Testis (tissue), 2 donors: ENCODE data around the gene CRNKL1.

Experiments used
- POLR2A ChIP-seq: fragments of 450-650 bp; IDR thresholded peaks from one replicate; pipeline ENCODE4 v1.6.1; 2017; ENCODE audit warnings: antibody characterized with exemption, mild to moderate bottlenecking, moderate library complexity
- TF ChIP-seq, protein P1 (sequence below), 3 experiments: fragments of 450-650 bp in 2 of 3; fragments of 200-600 bp in 1 of 3; sonication (generic) in 1 of 3; IDR thresholded peaks; one replicate each; pipeline ENCODE4 v1.5.1; 2016 to 2019; ENCODE audit warnings: antibody characterized with exemption in 3 of 3, mild to moderate bottlenecking in 2 of 3, moderate library complexity in 1 of 3

DNA sequence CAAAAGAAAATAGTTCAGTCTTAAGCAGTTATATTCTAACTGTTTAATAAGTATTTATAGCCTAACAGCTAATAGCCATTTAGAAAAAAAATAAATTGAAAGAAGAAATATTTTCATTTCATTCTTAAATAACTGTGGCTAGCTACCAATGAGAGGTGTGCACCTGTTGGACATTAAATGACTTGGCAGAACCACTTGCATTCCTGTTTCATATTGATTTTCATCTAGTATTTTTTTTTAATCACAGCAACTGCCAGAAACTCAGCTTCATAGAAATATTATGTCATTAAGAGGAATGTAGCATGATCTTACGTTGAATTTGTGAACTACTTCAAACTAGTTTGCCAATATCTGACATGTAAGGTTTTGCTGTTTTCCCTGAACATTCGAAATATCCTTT, 25.0 kb downstream of the CRNKL1 start:
- TF ChIP-seq, protein P1, sequence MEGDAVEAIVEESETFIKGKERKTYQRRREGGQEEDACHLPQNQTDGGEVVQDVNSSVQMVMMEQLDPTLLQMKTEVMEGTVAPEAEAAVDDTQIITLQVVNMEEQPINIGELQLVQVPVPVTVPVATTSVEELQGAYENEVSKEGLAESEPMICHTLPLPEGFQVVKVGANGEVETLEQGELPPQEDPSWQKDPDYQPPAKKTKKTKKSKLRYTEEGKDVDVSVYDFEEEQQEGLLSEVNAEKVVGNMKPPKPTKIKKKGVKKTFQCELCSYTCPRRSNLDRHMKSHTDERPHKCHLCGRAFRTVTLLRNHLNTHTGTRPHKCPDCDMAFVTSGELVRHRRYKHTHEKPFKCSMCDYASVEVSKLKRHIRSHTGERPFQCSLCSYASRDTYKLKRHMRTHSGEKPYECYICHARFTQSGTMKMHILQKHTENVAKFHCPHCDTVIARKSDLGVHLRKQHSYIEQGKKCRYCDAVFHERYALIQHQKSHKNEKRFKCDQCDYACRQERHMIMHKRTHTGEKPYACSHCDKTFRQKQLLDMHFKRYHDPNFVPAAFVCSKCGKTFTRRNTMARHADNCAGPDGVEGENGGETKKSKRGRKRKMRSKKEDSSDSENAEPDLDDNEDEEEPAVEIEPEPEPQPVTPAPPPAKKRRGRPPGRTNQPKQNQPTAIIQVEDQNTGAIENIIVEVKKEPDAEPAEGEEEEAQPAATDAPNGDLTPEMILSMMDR (IDR thresholded peaks at IDR 0.05): no peak
- no peak for TF ChIP-seq POLR2A
